Measurements from ENCODE around the gene KCNIP3.

KCNIP3 gene

GRCh38 chr2:95314598-95314963 lies 17.4 kb downstream of the KCNIP3 start:
- DNase-seq (ENCODE audit: low read depth in 3 of 3), result no peak

GRCh38 chr2:95314964-95315611 lies 17.9 kb downstream of the KCNIP3 start:
- no peak for DNase-seq (ENCODE audit: low read depth in 3 of 3)

- DNase-seq (ENCODE audit: low read depth in 3 of 3), result no peak
These were observed 18.8 kb downstream of the KCNIP3 start for GRCh38 chr2:95315801-95316411.

GRCh38 chr2:95316466-95317122 lies 19.4 kb downstream of the KCNIP3 start:
- DNase-seq (ENCODE audit: low read depth in 3 of 3), result no peak

- DNase-seq (ENCODE audit: low read depth in 3 of 3), result no peak
These were observed 20.0 kb downstream of the KCNIP3 start for GRCh38 chr2:95317123-95317500.

GRCh38 chr2:95317665-95318425 lies 20.7 kb downstream of the KCNIP3 start:
- DNase-seq (ENCODE audit: low read depth in 3 of 3), result no peak

GRCh38 chr2:95318431-95319220 lies 21.5 kb downstream of the KCNIP3 start:
- no peak for DNase-seq (ENCODE audit: low read depth in 3 of 3)

GRCh38 chr2:95319481-95320343 lies 22.6 kb downstream of the KCNIP3 start:
- no peak for DNase-seq (ENCODE audit: low read depth in 3 of 3)

- DNase-seq (ENCODE audit: low read depth in 3 of 3), result no peak
These were observed 23.2 kb downstream of the KCNIP3 start for GRCh38 chr2:95320344-95320712.

- no peak for DNase-seq (ENCODE audit: low read depth in 3 of 3)
These were observed 24.0 kb downstream of the KCNIP3 start for GRCh38 chr2:95320986-95321767.

GRCh38 chr2:95323347-95324155 lies 26.4 kb downstream of the KCNIP3 start:
- DNase-seq (ENCODE audit: low read depth in 3 of 3), result no peak

GRCh38 chr2:95325026-95325425 lies 27.9 kb downstream of the KCNIP3 start:
- DNase-seq (ENCODE audit: low read depth in 3 of 3), result no peak

GRCh38 chr2:95325590-95326432 lies 28.7 kb downstream of the KCNIP3 start:
- no peak for DNase-seq (ENCODE audit: low read depth in 3 of 3)

- DNase-seq (ENCODE audit: low read depth in 3 of 3), result no peak
These were observed 29.4 kb downstream of the KCNIP3 start for GRCh38 chr2:95326433-95327140.

GRCh38 chr2:95327861-95328260 lies 30.7 kb downstream of the KCNIP3 start:
- DNase-seq (ENCODE audit: low read depth in 3 of 3), result no peak

- DNase-seq (ENCODE audit: low read depth in 3 of 3), result no peak
These were observed 31.4 kb downstream of the KCNIP3 start for GRCh38 chr2:95328358-95329125.

- no peak for DNase-seq (ENCODE audit: low read depth in 3 of 3)
These were observed 32.3 kb downstream of the KCNIP3 start for GRCh38 chr2:95329401-95329800.
